G401 (cell line): Measurements from ENCODE around the gene PRMT3. TPM values are rescaled to one million over a fixed set of nuclear protein-coding genes. Genes with fewer than 3 reads are reported as not detected.
A peak's percentile ranks its signal among the peaks of the same experiment; 100 is the strongest.
"Not testable (repeated sequence)": the region's sequence is repeated elsewhere in the genome, so short reads cannot be mapped to it uniquely, and the experiment has no call there.

ENCODE experiments used
- DNase-seq: peaks from one replicate; pipeline ENCODE4 v3.0.0-alpha.2; 2015; ENCODE audit warnings: low spot score
- in situ Hi-C: cut with HindIII; loops from 2 replicates; pipeline ENCODE4 v1.10.0; 2016; ENCODE audit warnings: low sequenced_read_pairs, mixed read lengths
- total RNA-seq: library from RNA; depleted of rRNA; stranded (reverse); fragments of >200 nt; shearing (Covaris generic); gene quantifications from 2 replicates; pipeline ENCODE4 v1.2.3, GENCODE V29; 2014; rRNA removed

The PRMT3 gene
- total RNA-seq, result 30.9 and 53.6 TPM in 2 replicates

DNA sequence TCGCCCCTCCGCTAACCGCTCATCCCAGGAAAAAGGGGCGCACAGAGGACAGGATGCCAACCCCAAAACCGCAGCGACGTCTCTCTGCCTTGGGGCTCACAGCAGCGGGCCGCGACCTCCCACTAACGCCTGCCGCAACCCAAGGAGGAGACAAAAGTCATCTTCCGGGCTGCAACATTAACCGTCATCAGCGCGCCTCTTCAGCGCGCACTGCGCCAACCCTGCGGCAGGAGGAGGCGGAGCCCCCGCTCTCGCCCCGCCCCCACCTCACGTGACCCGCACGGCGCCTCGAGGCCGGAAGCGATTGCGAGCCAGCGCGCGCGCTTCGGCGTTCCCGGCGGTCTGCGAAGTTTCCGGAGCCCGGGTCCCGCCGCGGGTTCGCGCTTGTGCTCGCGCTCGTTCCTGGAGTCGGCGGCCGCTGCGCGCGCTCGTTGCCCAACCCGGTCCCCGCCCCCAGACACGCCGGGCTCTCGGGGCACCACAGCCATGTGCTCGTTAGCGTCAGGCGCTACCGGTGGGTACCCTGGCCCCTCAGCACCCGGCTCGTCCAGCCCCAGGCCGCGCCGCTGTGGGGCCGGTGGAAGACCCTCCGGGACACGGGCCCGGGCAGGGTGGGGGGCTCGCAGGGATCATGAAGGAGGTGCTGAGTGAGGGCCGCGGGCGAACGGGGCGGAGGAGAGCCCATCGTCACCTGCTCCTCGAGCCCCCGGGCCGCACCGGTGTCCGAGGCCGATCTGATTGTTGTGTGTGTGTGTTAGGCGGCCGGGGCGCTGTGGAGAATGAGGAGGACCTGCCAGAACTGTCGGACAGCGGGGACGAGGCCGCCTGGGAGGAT is at the start of gene PRMT3:
PRMT3 (plus strand) TSS at position 456 of the 835 bp plus-strand sequence; CDS start at position 487, 31 bp downstream.
- peak; percentile 89 for DNase-seq
- in situ Hi-C loops, result no loop called here

DNA sequence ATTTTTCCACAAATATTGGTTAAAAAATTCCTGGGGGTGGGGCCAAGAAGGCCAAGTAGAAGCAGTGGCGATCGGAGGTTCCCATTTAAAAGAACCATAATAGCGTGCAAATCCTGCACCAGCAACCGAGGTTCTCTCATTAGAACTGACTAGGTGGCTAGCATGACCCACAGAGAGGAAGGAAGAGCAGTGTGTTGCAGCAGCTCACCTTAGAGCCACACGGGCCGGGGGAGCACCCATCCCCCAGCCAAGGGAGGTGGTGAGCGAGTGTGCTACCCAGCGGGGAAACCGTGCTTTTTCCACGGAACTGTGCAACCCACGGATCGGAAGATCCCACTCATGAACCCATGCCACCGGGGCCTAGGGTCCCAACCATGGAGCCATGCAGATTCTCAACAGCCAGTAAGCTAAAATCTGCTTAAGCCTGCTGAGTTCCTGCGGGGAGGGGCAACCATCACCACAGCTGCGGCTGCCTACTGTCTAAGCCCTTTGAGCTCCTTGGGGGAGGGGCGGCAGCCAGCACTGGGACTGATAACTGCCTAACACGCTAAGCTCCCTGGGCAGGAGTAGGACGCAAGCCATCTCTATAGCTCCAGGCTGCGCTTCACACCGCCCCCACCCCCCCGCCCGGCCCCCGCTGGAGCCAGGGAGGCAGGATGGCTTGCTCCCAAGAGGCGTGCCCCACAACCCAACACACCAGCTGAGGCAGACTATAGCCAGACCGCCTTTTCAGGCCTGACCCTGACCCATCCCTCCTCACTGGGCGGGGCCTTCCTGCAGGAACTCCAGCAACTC is 45.0 kb upstream of the PRMT3 start:
- DNase-seq, result no peak
- in situ Hi-C loops, result no loop called here

DNA sequence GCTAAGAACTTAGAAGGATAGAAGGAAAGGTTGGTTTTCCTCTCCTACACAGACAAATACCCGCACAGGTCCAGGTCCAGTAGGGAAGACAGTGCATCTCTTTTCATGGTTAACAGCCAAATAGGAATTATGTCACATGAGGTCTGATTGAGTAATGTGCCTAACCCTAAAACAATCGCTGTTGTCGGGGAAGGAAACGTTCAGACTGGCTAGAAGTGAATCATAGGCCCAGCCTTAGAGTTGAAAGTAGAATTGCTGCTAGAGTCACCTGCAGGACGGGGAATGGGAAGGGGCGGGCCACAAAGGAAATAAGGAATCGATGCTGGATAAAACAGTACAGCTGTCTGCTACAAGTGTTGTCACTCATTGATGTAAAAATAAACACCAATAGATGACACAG is 36.4 kb upstream of the PRMT3 start:
- DNase-seq, result no peak

DNA sequence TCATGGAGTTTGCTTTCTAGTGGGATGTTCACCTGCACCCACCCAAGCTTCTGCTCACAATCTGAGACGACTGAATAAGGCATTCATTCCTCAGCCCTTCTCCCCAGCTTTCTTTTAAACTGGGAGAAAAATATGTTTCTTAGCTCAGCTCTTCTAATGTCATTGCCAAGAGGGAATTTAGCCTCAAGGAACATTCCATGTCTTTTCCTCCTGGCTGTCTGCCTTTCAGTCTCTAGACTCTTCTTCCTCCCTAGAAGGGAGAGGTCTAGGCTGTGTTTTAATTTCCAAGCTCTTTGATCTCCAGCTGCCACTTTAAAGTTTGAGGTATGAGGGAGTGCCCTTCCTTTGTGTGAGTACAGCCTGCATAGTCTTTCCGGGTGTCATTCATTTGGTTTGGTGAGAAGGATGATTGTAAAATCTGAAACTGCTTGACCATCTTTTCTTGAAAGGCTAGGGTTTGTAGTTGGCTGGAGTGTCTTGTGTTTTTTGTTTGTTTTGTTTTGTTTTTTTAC is 35.7 kb upstream of the PRMT3 start:
- DNase-seq, result no peak
- in situ Hi-C loops, result no loop called here

More for the DNA sequence above, 36.4 kb upstream of the PRMT3 start:
- in situ Hi-C loops, result no loop called here

DNA sequence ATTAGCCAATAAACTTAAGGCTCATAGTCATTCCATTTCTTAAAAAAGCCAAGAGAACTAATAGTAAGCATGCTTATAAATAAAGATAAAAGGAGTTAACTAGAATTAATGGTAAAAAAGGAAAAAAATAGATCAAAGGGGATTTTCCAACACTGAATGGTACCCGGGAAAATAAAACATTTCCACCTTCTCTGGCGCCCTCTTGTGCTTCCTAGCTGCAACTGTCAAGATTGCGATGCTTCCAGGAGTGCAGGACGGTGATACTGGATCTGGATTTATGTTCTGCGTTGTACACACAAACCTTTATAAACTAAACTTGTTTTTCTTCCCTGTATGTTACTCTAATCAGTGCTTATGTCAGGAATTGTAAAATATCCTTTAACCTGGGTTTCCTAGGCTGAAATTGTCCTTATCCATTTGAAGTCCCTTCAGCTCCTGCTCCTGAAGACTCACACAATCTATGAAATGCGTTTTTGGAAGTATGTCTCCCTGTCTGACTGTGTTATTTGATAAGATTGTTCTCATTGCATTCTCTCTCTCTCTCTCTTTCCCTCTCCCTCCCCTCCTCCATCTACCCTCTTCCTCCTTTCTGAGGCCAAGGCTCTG is 33.6 kb upstream of the PRMT3 start:
- DNase-seq, result peak; percentile 47
- in situ Hi-C loops, result no loop called here

DNA sequence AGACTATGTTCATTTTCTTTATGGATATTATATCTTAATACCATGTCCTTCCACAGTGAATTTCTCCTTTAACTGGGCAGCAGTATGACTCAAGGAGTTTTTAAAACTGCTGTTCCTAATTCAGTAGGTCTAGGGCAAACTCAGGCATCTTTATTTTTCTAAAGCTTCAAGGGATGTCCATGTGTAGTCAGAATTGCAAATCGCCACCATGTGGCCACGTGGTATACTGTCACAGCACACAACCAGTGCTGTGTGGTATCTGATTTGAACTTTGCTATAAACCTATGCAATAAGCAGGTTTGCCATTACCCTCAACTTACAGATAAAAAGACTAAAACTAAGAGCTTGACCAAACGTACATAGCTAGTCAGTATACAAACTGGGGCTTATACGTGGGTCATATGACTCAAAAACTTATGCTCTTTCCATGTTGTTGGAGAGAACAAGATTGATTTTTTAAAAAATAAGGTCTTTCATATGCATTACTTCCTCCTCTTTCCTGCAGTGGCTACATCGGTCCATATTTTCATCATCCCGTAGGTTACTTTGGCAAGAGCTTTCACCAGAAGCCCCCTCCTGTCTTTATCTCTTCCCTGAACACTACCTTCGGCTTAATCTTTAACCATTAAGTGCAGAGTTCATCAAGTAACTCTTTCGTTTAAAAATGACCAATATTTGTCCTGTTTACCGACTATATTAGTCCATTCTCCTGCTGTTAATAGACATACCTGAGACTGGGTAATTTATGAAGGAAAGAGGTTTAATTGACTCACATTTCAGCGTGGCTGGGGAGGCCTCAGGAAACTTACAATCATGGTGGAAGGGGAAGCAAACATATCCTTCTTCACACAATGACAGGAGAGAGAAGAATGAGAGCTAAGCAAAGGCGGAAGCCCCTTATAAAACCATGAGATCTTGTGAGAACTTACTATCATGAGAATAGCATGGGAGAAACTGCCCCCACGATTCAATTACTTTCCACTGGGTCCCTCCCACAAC is 32.0 kb upstream of the PRMT3 start:
- DNase-seq, result peak; percentile 21
- in situ Hi-C loops, result no loop called here

DNA sequence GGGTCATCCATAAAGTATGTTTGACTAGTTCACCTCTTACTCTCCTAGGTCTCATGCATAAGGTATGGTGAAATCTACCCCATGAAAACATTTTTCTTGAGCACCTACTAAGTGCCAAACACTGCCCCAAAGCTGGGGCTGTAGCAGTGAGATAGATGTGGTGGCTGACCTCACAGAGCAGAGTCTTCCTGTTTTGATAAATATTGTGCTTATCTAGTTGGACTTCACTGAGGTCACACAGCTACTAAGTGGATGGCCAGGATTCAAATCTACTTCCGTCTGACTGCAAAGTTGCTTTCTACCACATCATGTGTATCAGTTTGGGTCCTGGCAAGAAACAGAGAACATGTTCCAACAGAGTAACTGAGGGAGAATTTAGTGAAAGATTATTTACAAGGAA is 30.4 kb upstream of the PRMT3 start:
- no peak for DNase-seq
- in situ Hi-C loops, result no loop called here

DNA sequence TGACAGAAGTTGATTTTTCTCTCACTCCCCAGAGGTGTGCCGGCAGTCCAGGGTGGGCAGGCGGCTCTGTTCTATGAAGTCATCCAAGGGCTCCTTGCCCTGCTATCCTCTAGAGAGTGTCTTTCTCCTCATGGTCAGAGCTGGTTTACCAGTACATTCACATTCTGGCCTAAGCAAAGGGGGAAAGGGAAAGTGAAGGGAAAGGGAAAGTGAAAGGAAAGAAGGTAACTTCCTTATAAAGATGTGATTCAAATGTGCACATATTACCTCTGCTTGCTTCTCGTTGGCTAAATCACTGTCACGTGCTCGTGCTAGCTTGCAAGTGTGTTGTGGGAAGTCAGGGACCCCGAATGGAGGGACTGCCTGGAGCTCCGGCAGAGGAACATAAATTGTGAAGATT is 26.9 kb upstream of the PRMT3 start:
- DNase-seq, result no peak
- in situ Hi-C loops, result no loop called here

DNA sequence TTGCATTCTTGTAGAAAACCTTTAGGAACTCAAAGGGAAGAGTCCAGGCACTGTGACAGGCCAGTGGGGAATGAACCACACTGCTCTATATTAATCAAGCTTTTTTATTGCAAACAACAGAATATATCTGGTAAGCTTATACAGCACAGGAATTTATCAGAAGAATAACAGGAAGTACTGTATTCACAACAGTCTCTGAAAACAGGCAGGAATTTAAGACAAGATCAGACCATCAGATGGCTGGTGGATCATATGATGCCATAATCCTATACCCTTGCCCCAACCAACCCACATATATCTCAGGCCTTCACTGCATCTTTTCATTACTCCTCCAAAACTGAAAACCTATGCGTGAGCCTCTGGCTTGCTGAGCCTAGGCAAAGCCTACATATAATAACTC is 25.0 kb upstream of the PRMT3 start:
- in situ Hi-C loops, result no loop called here
- no peak for DNase-seq

DNA sequence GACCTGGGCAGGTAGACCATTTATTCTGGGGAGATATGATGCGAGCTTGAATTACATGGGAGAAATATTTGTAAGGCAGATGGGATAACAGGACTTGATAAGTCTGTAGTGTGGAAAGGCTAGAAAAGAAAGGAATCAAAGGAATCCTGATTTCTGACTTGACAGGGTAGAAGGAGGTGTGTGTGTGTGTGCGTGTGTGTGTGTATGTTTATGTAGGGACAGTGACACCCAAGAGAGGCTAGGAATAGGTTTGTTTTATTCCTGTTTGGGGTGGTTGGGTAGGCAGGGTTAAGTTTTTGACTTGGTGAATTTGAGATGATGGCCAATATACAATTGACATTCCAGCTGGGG is 24.4 kb upstream of the PRMT3 start:
- in situ Hi-C loops, result no loop called here
- no peak for DNase-seq

DNA sequence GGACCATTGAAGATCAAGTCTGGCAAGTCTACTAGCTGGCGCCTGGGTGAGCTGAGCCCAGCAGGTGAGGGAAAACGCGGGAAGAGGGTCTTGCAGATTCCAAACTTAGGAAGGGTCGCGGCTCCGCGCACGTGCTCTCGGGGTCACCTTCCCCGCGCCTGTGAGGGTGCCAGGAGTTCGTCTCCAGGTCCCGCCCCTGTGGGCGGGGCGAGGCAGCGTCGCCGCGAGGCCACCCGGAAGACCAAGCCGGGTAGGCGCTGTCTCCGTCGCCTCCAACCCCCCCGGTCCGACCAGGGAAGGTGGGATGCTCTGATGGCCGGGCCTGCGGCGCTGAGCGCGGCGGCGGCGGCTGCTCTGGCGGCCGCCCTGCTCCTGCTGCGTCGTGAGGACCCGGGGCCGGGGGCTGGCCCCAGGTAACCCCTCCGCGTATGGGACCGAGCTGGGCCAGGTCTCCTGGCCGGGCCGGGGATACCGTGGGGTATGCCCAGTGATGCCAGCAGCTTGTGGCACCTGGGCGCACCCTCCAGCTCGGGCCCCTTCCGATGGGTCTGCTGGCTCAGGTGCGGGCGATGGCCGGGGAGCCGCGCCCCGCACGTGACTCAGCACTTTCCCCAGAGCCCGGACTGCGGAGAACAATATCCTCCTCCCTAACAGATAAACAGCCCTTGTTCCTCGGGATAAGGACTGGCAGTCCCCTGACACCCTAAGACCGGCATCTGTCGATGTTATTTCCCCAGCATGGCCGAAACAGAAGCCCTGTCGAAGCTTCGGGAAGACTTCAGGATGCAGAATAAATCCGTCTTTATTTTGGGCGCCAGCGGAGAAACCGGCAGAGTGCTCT is 23.8 kb upstream of the PRMT3 start, which contains the start of gene HTATIP2:
HTATIP2 (plus strand) TSS at position 215 of the 841 bp plus-strand sequence; CDS start at position 739, 524 bp downstream.
- in situ Hi-C loops, result no loop called here
- peak; percentile 52 for DNase-seq

DNA sequence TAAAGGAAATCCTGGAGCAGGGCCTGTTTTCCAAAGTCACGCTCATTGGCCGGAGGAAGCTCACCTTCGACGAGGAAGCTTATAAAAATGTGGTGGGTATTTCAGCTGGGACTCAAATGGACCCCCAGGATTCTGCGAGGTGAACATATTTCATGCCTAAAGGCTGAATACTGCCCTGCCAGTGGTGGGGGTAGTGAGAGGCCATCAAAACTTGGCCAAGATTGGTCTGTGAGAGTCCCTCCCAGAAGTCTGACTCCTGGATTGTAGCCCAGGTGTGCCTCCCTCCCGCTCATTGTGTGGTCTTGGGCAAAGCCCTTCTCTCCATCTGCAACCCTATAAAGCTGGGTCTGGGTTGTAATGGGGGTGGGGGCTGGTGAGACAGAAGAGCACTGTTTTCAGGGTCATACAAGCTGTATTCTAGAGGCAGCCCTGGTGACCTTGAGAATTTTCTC is 23.1 kb upstream of the PRMT3 start:
- in situ Hi-C loops, result no loop called here
- no peak for DNase-seq

DNA sequence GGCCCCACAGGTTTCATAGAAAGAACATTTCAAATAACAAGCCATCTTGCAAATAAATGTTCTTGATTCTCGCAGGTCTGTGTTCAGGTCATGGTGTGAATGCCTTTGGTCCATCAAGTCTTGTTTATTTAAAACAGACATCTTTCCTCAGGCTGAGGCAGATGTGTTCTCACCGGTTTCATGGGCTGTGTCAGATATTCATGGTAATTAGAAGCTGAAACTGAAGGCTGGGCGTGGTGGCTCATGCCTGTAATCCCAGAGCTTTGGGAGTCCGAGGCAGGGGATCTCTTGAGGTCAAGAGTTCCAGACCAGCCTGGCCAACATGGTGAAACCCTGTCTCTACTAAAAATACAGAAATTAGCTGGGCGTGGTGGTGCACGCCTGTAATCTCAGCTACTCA is 22.1 kb upstream of the PRMT3 start:
- in situ Hi-C loops, DNase-seq: not testable (repeated sequence)

DNA sequence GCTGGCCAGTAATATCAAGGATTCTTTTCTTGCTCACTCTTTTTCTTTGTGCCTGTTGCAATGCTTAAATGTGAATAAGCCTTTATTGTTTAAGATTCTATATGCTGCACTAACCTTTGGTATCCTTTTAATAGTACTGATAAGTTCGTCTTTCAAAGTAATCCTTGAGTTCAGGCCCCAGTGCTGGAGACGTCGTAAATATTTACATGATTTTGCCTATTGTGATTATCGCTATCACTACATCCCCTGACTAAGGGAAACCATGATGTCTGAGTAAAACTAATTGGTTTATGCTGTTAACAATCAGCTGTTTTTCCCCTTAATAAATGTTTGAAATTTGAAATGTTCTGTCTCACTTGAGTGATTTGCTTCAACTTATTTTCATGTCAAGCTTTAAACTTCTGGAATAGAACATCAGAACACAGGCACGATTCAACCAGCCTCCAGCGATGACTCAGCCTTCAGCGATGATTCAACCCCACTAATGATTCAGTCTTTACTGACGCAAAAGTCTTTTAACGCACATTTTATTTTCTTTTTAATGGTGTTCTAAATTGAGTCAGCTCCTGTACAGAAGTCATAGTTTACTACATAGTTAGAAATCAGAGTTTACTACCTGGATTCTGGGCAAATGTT is 20.1 kb upstream of the PRMT3 start:
- no peak for DNase-seq
- in situ Hi-C loops, result no loop called here

DNA sequence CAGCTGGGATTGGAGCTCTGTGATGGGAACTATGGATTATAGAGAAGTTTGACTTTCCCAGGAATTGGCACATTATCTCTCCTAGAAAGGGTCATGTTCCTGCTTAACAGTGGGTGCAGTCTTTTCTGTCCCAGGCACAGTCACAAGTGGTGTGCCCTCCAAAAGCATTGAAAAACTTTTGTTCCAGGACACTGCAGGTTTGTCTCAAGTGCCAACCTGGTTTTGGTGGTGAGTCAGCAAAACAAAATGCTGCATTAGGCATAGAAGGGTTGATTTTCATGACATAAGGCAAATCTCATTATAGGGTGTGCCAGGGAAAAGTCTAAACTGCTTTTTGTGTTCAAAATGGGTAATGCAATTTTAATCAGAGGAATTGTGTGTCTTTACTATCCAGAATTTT is 19.1 kb upstream of the PRMT3 start:
- no peak for DNase-seq
- in situ Hi-C loops, result no loop called here

DNA sequence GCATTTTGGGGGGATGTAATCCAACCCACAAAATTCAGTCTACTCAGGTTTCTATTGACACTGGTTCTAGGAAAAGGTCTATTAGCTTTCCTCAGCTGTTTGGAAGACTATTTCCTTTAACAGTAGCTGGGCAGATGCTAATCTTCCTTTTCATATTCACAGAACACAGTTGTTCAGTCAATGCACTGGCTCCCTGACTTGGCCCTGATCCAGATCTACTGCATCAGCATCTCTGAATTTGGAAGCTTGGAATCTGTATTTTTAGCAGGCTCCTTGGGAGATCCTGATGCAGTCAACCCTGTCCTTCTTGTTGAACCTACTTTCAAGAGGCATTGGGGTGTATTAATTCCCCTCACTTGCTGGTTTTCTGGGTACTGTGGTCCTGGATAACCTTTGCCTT is 17.7 kb upstream of the PRMT3 start:
- DNase-seq, result no peak
- in situ Hi-C loops, result no loop called here

DNA sequence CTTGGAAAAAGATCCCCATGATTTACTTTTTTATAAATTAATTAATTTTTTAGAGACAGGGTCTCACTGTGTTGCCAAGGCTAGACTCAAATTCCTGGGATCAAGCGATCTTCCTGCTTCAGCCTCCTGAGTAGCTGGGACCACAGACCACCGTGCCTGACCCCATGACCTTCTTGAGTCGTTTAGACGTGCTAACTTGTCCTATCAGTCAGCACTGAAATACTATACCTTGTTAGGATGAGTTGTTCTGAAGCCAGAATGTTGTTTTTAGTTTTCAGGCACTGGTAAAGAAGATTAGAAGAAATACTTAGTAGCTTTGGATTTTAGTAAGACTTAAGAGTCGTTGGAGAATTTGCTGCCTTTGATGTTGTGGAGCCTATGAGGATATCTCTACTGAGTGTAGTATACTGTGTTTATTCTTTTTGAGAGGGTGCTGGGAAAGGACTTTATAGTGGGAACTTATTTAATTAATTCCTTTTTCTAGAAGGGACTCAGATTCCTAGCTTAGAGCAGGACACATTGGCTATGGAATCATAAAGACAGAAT is 15.4 kb upstream of the PRMT3 start:
- no peak for DNase-seq
- in situ Hi-C loops, result no loop called here
